Esophagus muscularis mucosa (tissue), 4 donors: ENCODE measurements around the gene HYPK. TPM values are rescaled to one million over a fixed set of nuclear protein-coding genes. Genes with fewer than 3 reads are reported as not detected.
A peak's percentile ranks its signal among the peaks of the same experiment; 100 is the strongest.

Experiments used
- DNase-seq: peaks from one replicate; pipeline ENCODE4 v3.0.0-alpha.2; 2017; ENCODE audit errors: extremely low spot score
- H3K27ac ChIP-seq, 4 donors: fragments of 200-600 bp; sonication (generic); replicated peaks in 1 of 4; 1 replicate in 3 of 4; 2 replicates in 1 of 4; pipeline ENCODE4 v1.5.1; 2016 to 2019; ENCODE audit warnings: mild to moderate bottlenecking in 1 of 4
- H3K27me3 ChIP-seq, 4 donors: fragments of 200-600 bp; sonication (generic); one replicate each; pipeline versions ENCODE4 v1.5.1 to v1.6.0; 2016 to 2019
- H3K36me3 ChIP-seq, 4 donors: fragments of 200-600 bp; sonication (generic); one replicate each; pipeline ENCODE4 v1.5.1; 2016 to 2019
- H3K4me1 ChIP-seq, 4 donors: fragments of 200-600 bp; sonication (generic); one replicate each; pipeline ENCODE4 v1.5.1; 2016 to 2019
- H3K4me3 ChIP-seq, 4 donors: fragments of 200-600 bp; sonication (generic); 1 replicate in 2 of 4; 2 replicates in 2 of 4; pipeline ENCODE4 v1.5.1; 2016 to 2019; ENCODE audit warnings: mild to moderate bottlenecking in 4 of 4, moderate library complexity in 1 of 4
- H3K9me3 ChIP-seq, 4 donors: fragments of 200-600 bp; sonication (generic); 1 replicate in 3 of 4; 2 replicates in 1 of 4; pipeline ENCODE4 v1.5.1; 2016 to 2019
- CTCF ChIP-seq, 3 experiments: fragments of 200-600 bp in 2 of 3; fragments of 450-650 bp in 1 of 3; sonication (generic) in 2 of 3; IDR thresholded peaks; one replicate each; pipeline ENCODE4 v1.5.1; 2017 to 2019; ENCODE audit warnings: antibody characterized with exemption in 3 of 3, mild to moderate bottlenecking in 2 of 3, moderate library complexity in 1 of 3
- EP300 ChIP-seq: sonication (generic); formaldehyde crosslinking; IDR thresholded peaks from one replicate; pipeline ENCODE4 v1.6.1; 2017; ENCODE audit warnings: antibody characterized with exemption
- POLR2A ChIP-seq: fragments of 450-650 bp; IDR thresholded peaks from one replicate; pipeline ENCODE4 v1.6.1; 2017; ENCODE audit warnings: antibody characterized with exemption, moderate library complexity, mild to moderate bottlenecking, low read depth
- POLR2AphosphoS5 ChIP-seq, 2 donors: sonication (generic); formaldehyde crosslinking; IDR thresholded peaks; one replicate each; pipeline ENCODE4 v1.6.1; 2017; ENCODE audit warnings: antibody characterized with exemption in 2 of 2
- WGBS: methylation state at CpG from one replicate; pipeline ENCODE4 v1.1.5; 2018; 5-methylcytosine and 5-hydroxymethylcytosine counted together
- intact Hi-C: fragments of 100-400 bp; cut with DNase I; formaldehyde crosslinking; loops from one replicate; pipeline ENCODE4 v1.15.1; 2023
- total RNA-seq, 4 donors: library from RNA; depleted of rRNA; stranded (reverse); fragments of >200 nt; gene quantifications; one replicate each; pipeline versions ENCODE4 v1.1.0 to v1.2.1, GENCODE V29; 2016

Gene HYPK
- total RNA-seq, 4 donors from 2014 or later: 4.8 to 12.0 (median 9.4) TPM

- Histone ChIP-seq H3K4me1 (peaks cover 9 to 27% (median 23%) of the 10 kb centered on the region in 4 donors), H3K9me3 (no peaks in the 10 kb centered on the region), H3K27me3 (no peaks in the 10 kb centered on the region), H3K36me3 (peaks cover 19 to 36% (median 34%) of the 10 kb centered on the region in 4 donors), H3K27ac (peak overlapping the region; percentile 84 to 94 (median 92)), H3K4me3 (peak overlapping the region in 1 of 4 donors; percentile 69)
- intact Hi-C loops: no loop called here
- TF ChIP-seq POLR2AphosphoS5 (IDR thresholded peaks at IDR 0.05) (peak; percentile 23 to 31), CTCF (IDR thresholded peaks at IDR 0.05) (peak; percentile 16 to 27 (median 26)), EP300 (no peak), POLR2A (no peak)
- 100% methylated on average over 1 of the region's 1 CpG for WGBS
- DNase-seq: no peak
These were observed 24.9 kb upstream of the HYPK start for GRCh38 chr15:43775411-43775965.

GRCh38 chr15:43776101-43776717, 24.2 kb upstream of the HYPK start:
- 38% methylated on average over 17 of the region's 35 CpGs for WGBS
- Histone ChIP-seq H3K4me3 (peak overlapping the region; percentile 64 to 79 (median 67)), H3K27ac (peak overlapping the region; percentile 84 to 94 (median 92)), H3K9me3 (no peaks in the 10 kb centered on the region), H3K27me3 (no peaks in the 10 kb centered on the region), H3K36me3 (peaks cover 12 to 29% (median 27%) of the 10 kb centered on the region in 4 donors), H3K4me1 (peaks cover 9 to 27% (median 23%) of the 10 kb centered on the region in 4 donors)
- no peak for DNase-seq
- TF ChIP-seq CTCF (IDR thresholded peaks at IDR 0.05) (no peak), EP300 (no peak), POLR2AphosphoS5 (IDR thresholded peaks at IDR 0.05) (no peak), POLR2A (no peak)
- intact Hi-C loops: no loop called here

GRCh38 chr15:43776718-43777266, 23.6 kb upstream of the HYPK start, which contains the start of gene ELL3:
TSS of gene ELL3 (minus strand) at chr15:43776966. CDS start at chr15:43776901, 65 bp downstream.
- DNase-seq: peak; percentile 94
- H3K27me3 ChIP-seq: no peaks in the 10 kb centered on the region
- no peaks in the 10 kb centered on the region for H3K9me3 ChIP-seq
- H3K4me1 ChIP-seq: peaks cover 9 to 27% (median 23%) of the 10 kb centered on the region in 4 donors
- intact Hi-C loops: no loop called here
- H3K36me3 ChIP-seq: peaks cover 6 to 23% (median 21%) of the 10 kb centered on the region in 4 donors
- TF ChIP-seq POLR2AphosphoS5 (IDR thresholded peaks at IDR 0.05) (peak in 1 of 2 donors; percentile 56), EP300 (no peak), POLR2A (peak; percentile 8)
- H3K4me3 ChIP-seq: peak within 1 kb of the TSS; percentile 64 to 79 (median 67)
- no CpG with 5 or more reads among the region's 41 CpGs for WGBS
- peak within 1 kb of the TSS; percentile 84 to 94 (median 92) for H3K27ac ChIP-seq

GRCh38 chr15:43777267-43777914, 23.0 kb upstream of the HYPK start:
- H3K9me3 ChIP-seq: no peaks in the 10 kb centered on the region
- peak overlapping the region; percentile 64 to 79 (median 67) for H3K4me3 ChIP-seq
- TF ChIP-seq POLR2AphosphoS5 (IDR thresholded peaks at IDR 0.05) (peak; percentile 59 to 67), POLR2A (no peak), EP300 (no peak), CTCF (IDR thresholded peaks at IDR 0.05) (peak; percentile 76 to 84 (median 80))
- DNase-seq: peak; percentile 96
- H3K27ac ChIP-seq: peak overlapping the region; percentile 84 to 94 (median 92)
- peaks cover 9 to 27% (median 23%) of the 10 kb centered on the region in 4 donors for H3K4me1 ChIP-seq
- 4% methylated on average over 20 of the region's 31 CpGs for WGBS
- intact Hi-C loops: no loop called here
- peaks cover 0 to 17% (median 15%) of the 10 kb centered on the region in 4 donors for H3K36me3 ChIP-seq
- H3K27me3 ChIP-seq: no peaks in the 10 kb centered on the region
